Endometrial microvascular endothelial cells (primary cell): ENCODE data around the gene UPP2. TPM values are rescaled to one million over a fixed set of nuclear protein-coding genes. Genes with fewer than 3 reads are reported as not detected.

Experiments
- in situ Hi-C: cut with HindIII; loops from 2 replicates; pipeline ENCODE4 v1.10.0; 2017; ENCODE audit warnings: low sequenced_read_pairs, low pct_unique_long_range_greater_than_20kb; ENCODE audit errors: inconsistent ontology term
- total RNA-seq: library from RNA; depleted of rRNA; stranded (reverse); fragments of >200 nt; gene quantifications from one replicate; pipeline ENCODE4 v1.2.3, GENCODE V29; 2015; ENCODE audit errors: inconsistent ontology term

UPP2 gene
- total RNA-seq, 1 donor from 2014 or later = not detected

- in situ Hi-C loops = no loop called here
Measured at GRCh38 chr2:158184001-158184400, 82.3 kb downstream of the UPP2 start.

GRCh38 chr2:158184556-158185343, 83.1 kb downstream of the UPP2 start:
- in situ Hi-C loops = no loop called here

Other genes starting within 250 kb of the UPP2 start
- 21.8 TPM for gene ACVR1, start 225.5 kb upstream of the UPP2 start, total RNA-seq